NCI-H2107 (cell line): ENCODE measurements around the gene UQCC2.

Source experiments
- DNase-seq: peaks from one replicate; lab custom pipeline; 2025; lab: John Stamatoyannopoulos, UW

The UQCC2 gene

GRCh38 chr6:33725222-33725621 is 13.7 kb upstream of the UQCC2 start:
- DNase-seq, result no peak

- DNase-seq, result no peak
These were observed 12.9 kb upstream of the UQCC2 start for GRCh38 chr6:33724102-33725023.

- no peak for DNase-seq
These were observed 12.0 kb upstream of the UQCC2 start for GRCh38 chr6:33723371-33724085.

- DNase-seq, result no peak
These were observed 10.7 kb upstream of the UQCC2 start for GRCh38 chr6:33722103-33722623.

GRCh38 chr6:33721508-33721907 is 10.0 kb upstream of the UQCC2 start:
- no peak for DNase-seq

- DNase-seq, result no peak
These were observed 9.5 kb upstream of the UQCC2 start for GRCh38 chr6:33720998-33721397.

- DNase-seq, result no peak
These were observed 8.0 kb upstream of the UQCC2 start for GRCh38 chr6:33719326-33719987.

GRCh38 chr6:33718713-33719112 is 7.2 kb upstream of the UQCC2 start:
- DNase-seq, result no peak

GRCh38 chr6:33717934-33718455 is 6.5 kb upstream of the UQCC2 start:
- no peak for DNase-seq

- no peak for DNase-seq
These were observed 5.6 kb upstream of the UQCC2 start for GRCh38 chr6:33716890-33717632.

- no peak for DNase-seq
These were observed 4.9 kb upstream of the UQCC2 start for GRCh38 chr6:33716379-33716778.

- no peak for DNase-seq
These were observed 3.0 kb upstream of the UQCC2 start for GRCh38 chr6:33714385-33715040.

- no peak for DNase-seq
These were observed 2.3 kb upstream of the UQCC2 start for GRCh38 chr6:33713786-33714185.

- no peak for DNase-seq
These were observed 1.4 kb upstream of the UQCC2 start for GRCh38 chr6:33712914-33713313.

GRCh38 chr6:33710296-33711121 is 991 bp downstream of the UQCC2 start:
- no peak for DNase-seq

GRCh38 chr6:33709605-33710295 is 1.8 kb downstream of the UQCC2 start:
- no peak for DNase-seq

GRCh38 chr6:33708516-33709204 is 2.8 kb downstream of the UQCC2 start:
- DNase-seq, result no peak

GRCh38 chr6:33707771-33708170 is 3.7 kb downstream of the UQCC2 start:
- peak; percentile 27 for DNase-seq
